Skeletal muscle cell (primary cell): Measurements from ENCODE around the gene PERM1.
A peak's percentile ranks its signal among the peaks of the same experiment; 100 is the strongest.
"Not testable (repeated sequence)": the region's sequence is repeated elsewhere in the genome, so short reads cannot be mapped to it uniquely, and the experiment has no call there.

ENCODE experiments used
- DNase-seq: peaks from one replicate; pipeline ENCODE4 v3.0.0-alpha.2; 2010; ENCODE audit warnings: low read depth
- H3K4me3 ChIP-seq: 2 replicates; pipeline ENCODE4 v1.5.1; 2011; ENCODE audit warnings: low read depth, mild to moderate bottlenecking, control low read depth, low read length, moderate library complexity

Gene PERM1

GRCh38 chr1:1017397-1018320 is 35.8 kb upstream of the PERM1 start:
- DNase-seq = not testable (repeated sequence)

GRCh38 chr1:1014799-1015681 is 33.1 kb upstream of the PERM1 start:
- no peak for DNase-seq
- H3K4me3 ChIP-seq = peak overlapping the region; percentile 69

More at GRCh38 chr1:1017397-1018320, 35.8 kb upstream of the PERM1 start:
- not testable (repeated sequence) for H3K4me3 ChIP-seq

- peak overlapping the region; percentile 69 for H3K4me3 ChIP-seq
- no peak for DNase-seq
Observed at GRCh38 chr1:1013922-1014648, 32.2 kb upstream of the PERM1 start.

GRCh38 chr1:1013105-1013921 is 31.4 kb upstream of the PERM1 start, which contains the start of gene ISG15:
Gene ISG15, plus strand, starts transcription at chr1:1013497. Its CDS starts 77 bp downstream, at chr1:1013574.
- no peak for DNase-seq
- peak within 1 kb of the TSS; percentile 69 for H3K4me3 ChIP-seq

- not testable (repeated sequence) for DNase-seq
- peak overlapping the region; percentile 69 for H3K4me3 ChIP-seq
Observed at GRCh38 chr1:1012736-1013104, 30.8 kb upstream of the PERM1 start.

- no peak for DNase-seq
- no peak overlapping the region for H3K4me3 ChIP-seq
Observed at GRCh38 chr1:1011396-1011949, 29.6 kb upstream of the PERM1 start.

- not testable (repeated sequence) for H3K4me3 ChIP-seq, DNase-seq
Observed at GRCh38 chr1:1010131-1010530, 28.2 kb upstream of the PERM1 start.

- DNase-seq = no peak
- no peak overlapping the region for H3K4me3 ChIP-seq
Observed at GRCh38 chr1:1006305-1007159, 24.6 kb upstream of the PERM1 start.

GRCh38 chr1:1005774-1006304 is 23.9 kb upstream of the PERM1 start:
- no peak for DNase-seq
- no peak overlapping the region for H3K4me3 ChIP-seq

- no peak for DNase-seq
- no peak overlapping the region for H3K4me3 ChIP-seq
Observed at GRCh38 chr1:1004780-1005697, 23.1 kb upstream of the PERM1 start.

- no peak for DNase-seq
- H3K4me3 ChIP-seq = no peak overlapping the region
Observed at GRCh38 chr1:1004420-1004779, 22.5 kb upstream of the PERM1 start.

GRCh38 chr1:1003618-1004419 is 21.9 kb upstream of the PERM1 start:
- H3K4me3 ChIP-seq = no peak overlapping the region
- no peak for DNase-seq

GRCh38 chr1:1001057-1001783 is 19.3 kb upstream of the PERM1 start:
- H3K4me3 ChIP-seq = peak overlapping the region; percentile 60
- DNase-seq = no peak

- DNase-seq = peak; percentile 70
Observed at GRCh38 chr1:1000357-1001056, 18.6 kb upstream of the PERM1 start.

More at GRCh38 chr1:1000357-1001056, 18.6 kb upstream of the PERM1 start:
- peak overlapping the region; percentile 60 for H3K4me3 ChIP-seq
